ENCODE measurements around the gene PRB2.
A peak's percentile ranks its signal among the peaks of the same experiment; 100 is the strongest.
"Not testable (repeated sequence)": the region's sequence is repeated elsewhere in the genome, so short reads cannot be mapped to it uniquely, and the experiment has no call there.

The PRB2 gene

DNA sequence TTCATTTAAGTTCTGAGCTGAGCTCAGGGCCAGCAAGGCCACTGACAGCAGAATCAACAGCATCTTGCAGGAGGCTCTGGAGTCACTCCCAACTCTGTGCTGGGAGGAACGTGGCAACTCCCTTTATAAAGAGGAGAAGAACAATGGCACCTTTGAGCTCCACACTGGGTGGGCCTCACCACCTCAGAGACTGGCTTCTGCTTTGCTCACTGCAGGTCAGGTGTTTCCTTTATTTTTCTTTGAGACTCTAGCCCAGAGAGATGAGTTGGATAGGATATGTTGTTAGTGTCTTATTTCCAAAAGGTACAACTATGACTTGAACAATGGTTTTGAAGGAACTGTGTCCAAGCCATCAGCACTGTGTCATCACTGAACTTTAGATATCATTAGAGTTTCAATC lies at the start of gene PRB2:
Gene PRB2, minus strand, starts transcription at position 101 of the 400 bp plus-strand sequence. Its CDS starts 38 bp downstream, at position 63.
- DNase-seq (ENCODE audit: low spot score) = not testable (repeated sequence)

DNA sequence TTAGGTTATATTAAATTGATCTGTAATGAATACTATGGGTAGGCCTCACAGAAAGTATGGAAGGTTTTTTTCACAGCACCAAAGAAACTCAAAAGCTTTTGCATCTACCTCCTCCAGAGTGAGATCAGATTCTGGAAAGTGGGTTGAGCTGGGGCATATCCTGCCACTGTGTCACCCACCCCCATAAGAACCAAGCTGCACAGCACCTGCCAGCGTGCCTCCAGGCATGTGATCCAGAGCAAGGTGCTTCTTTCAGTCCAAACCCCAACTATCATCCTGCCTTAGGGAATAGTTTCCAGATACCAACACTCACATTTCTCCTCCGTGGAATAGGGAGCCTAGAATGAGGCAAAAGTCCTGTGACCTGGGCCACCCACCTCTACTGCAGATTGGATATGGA lies 42.6 kb upstream of the PRB2 start:
- DNase-seq (ENCODE audit: low spot score) = no peak

- no peak for DNase-seq (ENCODE audit: low spot score)
Measured at GRCh38 chr12:11433664-11434063, 38.3 kb upstream of the PRB2 start.

DNA sequence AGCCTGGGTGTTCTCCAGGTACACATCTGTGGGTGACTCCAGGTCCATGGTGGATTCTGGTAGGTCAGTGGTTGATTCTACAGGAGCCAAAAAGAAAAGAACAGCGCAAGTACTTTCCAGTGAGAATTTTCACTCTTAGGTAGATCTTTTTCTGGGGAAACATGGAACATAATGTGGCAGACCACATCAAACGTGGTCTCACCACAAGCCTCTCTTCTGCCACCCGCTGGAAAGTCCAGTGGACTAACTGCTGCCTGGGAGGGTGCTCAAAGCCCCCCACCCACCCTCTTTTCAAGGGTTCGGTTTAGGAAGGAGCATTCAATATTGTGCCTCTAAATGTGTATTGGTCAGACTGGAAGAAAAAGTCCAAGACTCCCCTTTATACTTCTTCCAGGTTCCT lies 36.1 kb upstream of the PRB2 start:
- peak; percentile 13 for DNase-seq (ENCODE audit: low spot score)

DNA sequence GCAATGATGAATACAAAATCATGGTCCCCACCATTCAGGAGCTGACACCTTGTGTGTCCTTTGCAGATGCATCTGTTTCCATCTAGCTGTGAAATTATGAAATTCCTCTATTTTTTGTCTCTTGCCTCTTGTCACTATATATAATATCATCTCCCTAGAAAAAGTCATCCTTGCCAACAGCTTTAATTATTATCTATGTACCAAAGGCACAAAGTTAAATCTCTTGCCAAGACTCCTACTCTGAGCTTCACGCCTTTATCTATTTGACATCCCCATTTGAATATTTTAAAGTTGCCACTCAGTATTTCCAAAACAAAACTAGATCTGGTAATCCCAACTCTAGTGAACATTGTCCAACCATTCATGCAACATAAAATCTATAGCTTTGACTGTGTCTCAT lies 32.0 kb upstream of the PRB2 start:
- DNase-seq (ENCODE audit: low spot score) = no peak

DNA sequence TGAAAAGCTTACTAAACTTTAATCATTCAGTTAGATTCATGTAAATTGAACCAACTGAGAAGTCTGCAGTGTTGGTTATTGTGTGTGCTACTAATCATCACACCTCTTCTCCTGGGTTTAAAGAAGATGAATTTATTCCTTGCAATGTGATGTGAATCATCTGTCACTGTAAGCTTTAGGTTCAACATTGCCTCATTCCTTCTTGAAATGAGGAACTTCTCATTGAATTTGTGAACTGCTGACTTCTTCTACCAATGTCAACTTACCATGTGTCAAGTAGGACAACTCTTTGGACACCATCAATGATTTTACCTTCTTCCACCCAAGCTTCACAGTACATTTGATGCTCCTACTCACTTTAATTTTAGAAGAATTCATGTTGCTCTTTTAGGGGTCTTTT lies 17.4 kb upstream of the PRB2 start:
- DNase-seq (ENCODE audit: low spot score) = no peak

GRCh38 chr12:11408096-11408495 lies 12.7 kb upstream of the PRB2 start:
- no peak for DNase-seq (ENCODE audit: low spot score)

DNA sequence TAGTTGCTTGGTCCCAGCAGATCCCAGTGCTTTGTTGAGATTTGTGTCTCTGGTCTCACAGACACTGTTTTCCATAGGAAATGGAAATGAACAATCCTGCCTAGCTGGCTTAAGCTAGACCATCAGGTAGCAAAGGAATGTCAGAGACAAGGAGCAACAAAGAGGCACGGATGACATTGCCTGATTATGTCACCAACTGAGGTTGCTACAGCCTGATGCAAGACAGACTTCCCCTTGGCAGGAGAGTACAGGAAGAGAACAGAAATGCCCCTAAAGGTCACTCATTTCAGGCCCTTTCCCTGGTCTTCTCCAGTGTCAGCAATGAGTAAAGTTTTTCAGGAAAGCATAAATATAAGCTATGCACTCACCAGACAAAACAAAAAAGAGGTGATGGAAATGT lies 2.0 kb upstream of the PRB2 start:
- DNase-seq (ENCODE audit: low spot score) = no peak

- DNase-seq (ENCODE audit: low spot score) = not testable (repeated sequence)
Measured at GRCh38 chr12:11391456-11391855, 3.9 kb downstream of the PRB2 start.

DNA sequence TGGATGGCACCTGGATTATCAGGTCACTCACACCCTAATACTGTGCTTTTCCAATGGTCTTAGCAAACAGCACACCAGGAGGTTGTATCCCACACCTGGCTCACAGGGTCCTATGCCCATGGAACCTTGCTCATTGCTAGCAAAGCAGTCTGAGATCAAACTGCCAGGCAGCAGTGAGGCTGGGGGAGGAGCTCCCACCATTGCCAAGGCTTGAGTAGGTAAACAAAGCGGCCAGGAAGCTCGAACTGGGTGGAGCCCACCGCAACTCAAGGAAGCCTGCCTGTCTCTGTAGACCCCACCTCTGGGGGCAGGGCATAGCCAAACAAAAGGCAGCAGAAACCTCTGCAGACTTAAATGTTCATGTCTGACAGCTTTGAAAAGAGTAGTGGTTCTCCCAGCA lies 17.9 kb downstream of the PRB2 start:
- DNase-seq (ENCODE audit: low spot score) = not testable (repeated sequence)

GRCh38 chr12:11361151-11361550 lies 34.2 kb downstream of the PRB2 start:
- DNase-seq (ENCODE audit: low spot score) = no peak

- peak; percentile 39 for DNase-seq (ENCODE audit: low spot score)
Measured at GRCh38 chr12:11360205-11360883, 35.0 kb downstream of the PRB2 start.

GRCh38 chr12:11351736-11352135 lies 43.6 kb downstream of the PRB2 start:
- DNase-seq (ENCODE audit: low spot score) = not testable (repeated sequence)

- DNase-seq (ENCODE audit: low spot score) = no peak
Measured at GRCh38 chr12:11348439-11348838, 46.9 kb downstream of the PRB2 start.

DNA sequence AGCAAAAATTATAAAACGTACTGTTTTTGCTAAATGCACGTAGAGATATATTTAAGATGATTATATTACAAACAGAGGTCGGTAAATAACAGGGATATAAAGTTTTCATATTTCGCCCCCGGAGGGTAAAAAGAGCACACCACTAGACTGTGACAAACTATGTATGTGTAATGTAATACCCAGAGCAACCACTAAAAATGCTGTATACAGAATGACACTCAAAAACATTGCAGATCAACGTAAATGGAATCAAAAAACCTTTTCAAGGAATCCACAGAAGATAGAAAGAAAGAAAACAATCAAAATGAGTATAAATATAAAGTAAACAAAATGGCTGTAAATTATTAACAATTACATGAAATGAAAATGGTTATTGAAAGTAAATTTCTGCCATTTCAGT lies 47.6 kb downstream of the PRB2 start:
- peak; percentile 43 for DNase-seq (ENCODE audit: low spot score)

DNA sequence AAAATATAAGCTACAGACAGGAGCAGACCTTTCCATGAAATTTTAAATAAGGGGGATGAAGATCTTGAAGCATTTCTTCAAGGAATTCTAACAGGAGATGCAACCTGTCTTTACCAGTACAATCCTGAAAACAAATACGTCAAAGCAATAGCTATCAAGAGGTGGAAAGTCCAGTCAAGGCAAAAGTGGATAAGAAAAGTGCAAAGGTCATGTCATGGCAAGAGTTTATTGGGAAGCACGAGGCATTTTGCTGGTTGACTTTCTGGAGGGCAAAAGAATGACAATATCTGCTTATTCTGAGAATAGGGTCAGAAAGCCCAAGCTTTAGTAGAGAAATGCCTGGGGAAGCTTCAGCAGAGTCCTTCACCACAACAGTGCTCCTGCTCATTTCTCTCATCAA lies 50.9 kb downstream of the PRB2 start:
- no peak for DNase-seq (ENCODE audit: low spot score)
